Stimulated activated CD8-positive, alpha-beta memory T cell treated with anti-CD3 and anti-CD28 coated beads, Interleukin-4, amount 100 ng/mL, for 1 hour (primary cell): ENCODE data around the gene INF2.

ENCODE experiments used
- DNase-seq, 2 donors: peaks; one replicate each; pipeline ENCODE4 v3.0.0-alpha.2; 2020; ENCODE audit warnings: low read depth in 2 of 2, low spot score in 1 of 2

Gene INF2

DNA sequence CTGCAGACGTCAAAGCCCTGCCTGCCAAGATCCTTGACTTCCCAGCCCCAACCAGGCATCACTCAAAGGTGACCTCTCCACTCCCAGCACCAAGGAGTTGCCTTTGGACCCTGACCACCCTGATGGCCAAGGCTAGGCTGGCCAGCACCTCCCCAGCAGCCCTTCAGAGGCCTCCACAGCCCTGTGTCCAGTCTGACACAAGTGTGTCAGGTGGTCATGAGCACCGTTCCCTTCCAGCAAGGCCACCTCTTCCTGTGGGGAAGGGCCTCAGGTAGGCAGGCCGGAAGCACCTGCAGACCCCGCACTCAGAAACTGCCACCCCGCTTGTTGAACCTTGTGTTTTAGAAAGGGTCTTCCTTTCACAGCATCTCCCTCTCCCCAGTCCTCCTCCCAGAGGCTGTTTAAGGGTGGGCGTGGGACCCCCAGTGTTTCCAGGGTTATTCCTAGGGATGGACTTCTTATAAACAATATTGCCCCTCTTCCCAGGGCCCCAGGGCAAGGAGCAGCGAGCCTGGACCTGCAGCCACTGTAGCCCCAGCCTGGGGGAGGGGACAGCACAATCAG is 13.2 kb upstream of the INF2 start:
- no peak for DNase-seq

DNA sequence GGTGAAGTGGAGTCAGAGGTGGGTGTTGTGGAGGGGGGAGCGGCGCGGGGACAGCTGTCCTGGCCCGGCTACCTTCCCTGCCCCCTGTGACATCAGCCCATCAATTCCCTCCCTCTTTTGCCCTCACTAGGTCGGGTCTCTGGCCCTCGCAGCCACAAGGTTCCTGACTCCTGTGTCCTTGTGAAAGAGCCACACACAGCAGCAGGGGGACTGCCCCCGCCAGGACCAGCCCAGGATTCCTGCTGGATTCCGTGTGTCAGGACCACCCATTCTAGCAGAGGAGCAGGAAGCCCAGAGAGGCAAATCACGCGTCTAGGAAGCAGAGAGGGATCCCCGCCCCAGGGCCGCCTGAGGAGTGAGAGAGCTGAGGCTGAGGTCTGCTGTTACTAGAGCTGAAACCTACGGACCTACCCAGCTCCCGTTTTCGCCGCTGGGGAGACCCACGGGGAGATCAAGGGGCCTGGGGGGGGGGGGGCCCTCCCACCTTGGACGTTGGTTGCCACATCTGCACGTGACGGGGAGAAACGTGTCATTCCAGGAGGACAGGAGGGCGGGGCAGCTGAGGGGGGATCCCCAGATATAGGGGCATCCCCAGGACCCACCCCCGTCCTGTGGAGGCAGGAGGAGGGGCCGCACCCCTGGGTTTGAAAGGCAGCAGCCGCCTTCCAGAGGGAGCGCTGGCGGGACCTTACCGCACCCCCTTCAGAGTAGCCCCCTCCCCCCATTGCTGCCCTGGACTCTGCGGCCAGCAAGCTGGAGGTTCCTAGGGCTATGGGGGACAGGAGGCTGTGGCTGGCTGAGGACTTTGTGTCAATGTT is 12.5 kb upstream of the INF2 start:
- DNase-seq = no peak

DNA sequence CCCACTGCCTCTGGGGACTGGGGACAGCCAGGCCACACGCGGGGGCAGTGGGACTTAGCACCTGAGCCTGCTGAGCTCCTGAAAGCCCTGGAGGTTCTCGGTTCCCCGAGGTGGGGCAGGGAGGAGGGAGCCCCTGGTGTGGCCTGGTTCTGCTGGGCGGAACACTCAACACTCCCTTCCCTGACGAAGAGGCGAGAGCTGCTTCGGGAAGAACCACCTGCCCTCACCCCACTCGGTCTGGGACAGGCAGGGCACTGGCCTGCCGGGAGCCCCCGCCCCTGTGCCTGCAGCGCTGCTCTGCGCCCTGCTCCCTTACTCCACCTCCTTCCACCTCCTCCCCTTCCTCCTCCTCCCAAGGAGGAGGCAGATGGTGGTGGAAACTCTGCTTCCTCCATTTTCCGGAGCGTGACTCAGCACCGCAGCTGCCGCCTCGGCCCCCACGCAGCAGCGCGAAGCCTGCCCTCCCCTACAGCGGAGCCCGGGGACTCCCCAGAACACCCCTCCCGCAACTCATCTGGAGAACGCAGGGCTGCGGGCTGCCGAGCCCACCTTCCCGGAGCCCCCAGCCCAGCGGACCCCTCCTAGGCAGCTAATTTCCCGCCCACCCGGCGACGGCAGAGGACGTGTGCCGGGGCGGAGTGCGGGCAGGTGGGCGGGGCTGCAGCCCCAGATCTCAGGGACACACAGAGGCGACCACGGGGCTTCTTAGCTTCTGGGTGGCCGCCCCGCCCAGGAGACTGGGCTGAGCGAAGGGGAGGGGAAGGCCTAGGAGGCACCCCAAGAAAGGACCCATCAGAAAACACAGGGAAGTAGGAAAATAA is 11.7 kb upstream of the INF2 start:
- peak; percentile 32 to 45 for DNase-seq

DNA sequence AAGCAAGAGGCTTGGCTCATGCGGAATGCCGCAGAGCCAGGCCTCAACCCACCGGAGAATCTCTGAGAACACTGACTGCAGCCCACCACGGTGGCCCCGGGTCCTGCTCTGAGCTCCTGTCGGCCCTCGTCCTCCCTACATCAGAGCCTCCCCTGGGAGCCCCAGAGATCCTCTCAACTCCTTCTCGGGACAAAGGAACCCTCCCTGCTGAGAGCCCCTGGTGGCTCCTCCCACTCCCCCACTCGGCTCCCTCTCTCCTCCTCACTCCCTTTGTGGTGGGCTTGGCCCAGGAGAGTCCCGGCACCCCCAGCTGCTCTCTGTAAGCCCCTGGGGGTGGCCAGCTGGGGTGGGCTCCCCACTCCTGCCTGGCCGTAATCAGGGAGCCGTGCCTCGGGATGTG is 11.1 kb upstream of the INF2 start:
- DNase-seq = no peak

DNA sequence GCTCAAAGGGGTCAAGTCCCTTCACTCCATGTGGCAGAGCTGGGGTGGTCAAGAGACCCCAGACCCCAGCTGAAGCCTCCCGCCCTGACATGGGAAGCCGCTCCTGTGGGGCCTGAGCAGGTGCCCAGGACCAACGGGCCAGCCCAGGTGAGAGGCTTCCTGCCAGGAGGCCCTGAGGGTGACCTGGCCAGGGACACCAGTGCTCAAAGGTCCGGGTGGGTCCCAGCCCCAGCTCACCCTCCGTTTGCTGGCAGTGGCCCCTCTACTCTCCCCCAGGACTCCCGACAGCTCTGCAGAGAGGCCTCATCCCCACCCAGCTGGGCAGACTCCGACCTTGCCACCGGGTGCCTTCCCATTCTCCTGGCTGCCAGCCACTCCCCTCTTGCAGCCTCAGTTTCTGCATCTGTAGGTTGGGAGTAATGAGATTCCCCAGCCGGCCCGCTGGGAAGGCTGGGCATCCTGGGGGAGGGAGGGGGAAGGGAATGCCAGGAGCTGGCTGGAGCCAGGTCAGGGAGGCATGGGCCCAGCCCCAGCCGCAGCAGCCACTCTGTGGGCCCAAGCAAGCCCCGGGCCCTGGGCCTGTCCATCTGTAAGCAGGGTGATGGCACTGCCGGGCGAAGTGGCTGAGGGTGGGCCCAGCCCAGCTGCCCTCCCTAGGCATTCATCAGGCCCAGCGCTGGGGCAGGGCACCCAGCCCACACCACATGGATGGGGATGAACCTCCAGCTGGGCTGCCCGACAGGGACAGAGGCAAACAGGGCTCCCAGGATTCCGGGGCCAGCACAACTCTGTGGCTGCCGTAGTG is 10.3 kb upstream of the INF2 start:
- DNase-seq = no peak

DNA sequence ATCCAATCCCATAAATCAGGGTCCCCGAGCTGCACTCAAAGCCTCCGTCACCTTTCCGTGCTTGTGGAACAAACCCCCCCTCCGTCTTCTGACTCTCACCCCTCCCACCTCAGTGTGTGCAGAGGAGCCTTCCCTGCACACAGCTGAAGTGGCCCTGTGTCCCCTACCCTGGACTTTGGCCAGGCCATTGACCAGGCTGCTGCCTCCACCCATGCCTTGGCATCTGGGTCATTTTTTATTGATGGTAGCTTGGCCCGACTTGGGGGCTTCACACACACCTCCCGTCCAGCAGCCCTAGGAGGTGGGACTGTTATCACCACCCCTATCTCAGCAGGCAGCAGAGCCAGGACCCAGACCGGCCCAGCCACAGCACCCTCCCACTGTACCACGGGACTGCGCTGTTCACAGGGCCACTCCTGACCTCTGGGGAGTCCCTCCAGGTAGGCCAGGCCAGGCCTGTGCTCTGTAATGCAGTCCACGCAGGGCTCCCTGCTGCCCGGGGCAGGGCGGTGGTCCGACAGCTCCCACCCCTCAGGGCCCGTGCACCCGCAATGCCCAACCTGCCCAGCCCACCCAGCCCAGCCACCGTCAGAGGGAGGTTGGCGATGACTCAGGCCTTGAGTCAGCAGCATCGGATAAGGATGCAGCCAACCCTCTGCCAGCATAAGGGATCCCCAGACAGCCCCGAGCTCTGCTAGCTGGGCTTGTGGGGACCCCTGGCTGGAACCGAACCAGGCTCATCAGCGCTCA is 9.2 kb upstream of the INF2 start:
- no peak for DNase-seq

DNA sequence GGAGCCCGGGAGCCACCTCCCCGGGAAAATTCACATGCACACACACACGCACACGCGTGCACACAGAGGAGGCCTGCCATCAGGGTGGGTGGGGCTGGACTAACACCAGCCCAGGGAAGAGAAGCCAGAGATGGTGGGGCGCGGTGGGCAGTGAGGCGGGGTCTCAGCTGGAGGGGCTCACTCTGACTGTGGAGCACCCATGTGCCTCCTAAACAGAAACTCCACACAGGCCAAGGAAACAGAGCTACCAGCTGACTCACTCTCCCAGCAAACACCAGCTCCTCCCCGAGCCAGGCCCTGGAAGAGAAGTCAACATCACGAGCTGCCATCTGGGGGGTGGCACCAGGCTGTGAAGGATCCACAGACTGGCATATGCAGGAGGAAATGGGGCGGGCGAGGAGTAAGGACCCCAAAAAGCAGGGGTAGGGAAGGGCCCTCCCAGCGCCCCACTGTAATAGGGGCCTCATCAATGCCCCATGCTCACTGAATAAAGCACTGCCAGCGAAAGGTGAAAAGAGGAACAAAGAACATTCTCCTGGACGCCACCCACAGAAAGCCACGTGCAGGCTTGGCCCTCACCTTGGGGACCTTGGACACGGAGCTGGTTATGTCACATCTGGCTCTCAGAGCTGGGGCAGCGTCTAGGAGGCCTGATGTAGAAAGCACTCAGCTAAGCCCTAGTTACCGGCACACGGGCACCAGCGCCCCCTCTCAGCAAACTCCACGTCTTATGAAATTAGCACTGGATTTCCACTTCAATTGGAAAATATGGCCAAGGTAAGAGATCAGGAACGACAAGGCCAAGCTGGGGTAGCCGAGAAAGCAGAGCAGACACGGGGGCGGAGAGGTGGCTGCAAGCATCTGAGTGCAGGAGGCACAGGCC is 8.4 kb upstream of the INF2 start:
- no peak for DNase-seq

DNA sequence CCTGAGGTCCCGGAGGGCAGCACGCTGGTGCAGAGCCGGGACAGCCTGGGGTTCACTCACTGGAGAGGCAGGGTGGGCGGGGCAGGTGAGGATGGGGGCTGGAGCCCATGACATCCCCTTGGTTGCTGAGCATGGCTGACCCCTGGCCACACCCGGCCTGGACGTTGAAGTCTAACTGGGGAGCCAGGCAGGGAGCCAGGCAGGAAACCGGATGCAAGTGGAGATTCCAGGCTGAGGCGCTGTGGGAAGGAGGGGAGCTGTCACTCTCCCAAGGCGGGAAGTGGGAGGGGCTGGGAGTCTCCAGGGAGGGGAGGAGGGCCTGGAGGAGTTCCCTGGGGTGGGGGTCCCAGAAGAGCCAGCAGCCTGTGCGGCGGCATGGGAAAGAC is 7.7 kb upstream of the INF2 start:
- no peak for DNase-seq

DNA sequence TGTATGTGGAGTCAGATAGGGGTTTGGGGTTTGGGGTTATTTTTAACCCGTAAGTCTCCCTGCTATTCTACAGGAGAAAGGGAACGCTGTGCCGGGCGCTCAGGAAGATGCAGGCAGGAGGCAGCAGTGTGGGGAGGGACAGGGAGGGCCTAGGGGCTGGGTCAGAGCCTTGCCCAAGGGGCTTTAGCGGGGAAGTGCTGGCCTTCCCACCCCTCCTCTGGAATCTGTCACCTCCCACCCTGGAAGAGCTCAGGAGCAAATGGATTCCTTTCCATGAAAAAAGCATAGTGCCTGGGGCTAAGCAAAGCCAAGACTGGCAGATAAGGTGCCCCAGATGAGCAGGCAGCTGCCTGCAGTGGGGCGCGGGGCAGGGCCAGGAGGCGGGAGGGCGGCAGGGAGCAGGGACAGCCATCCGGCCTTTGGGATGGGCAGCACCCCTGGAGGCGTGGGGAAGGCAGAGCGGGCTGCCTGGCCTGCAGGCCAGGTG is 7.3 kb upstream of the INF2 start:
- DNase-seq = no peak

DNA sequence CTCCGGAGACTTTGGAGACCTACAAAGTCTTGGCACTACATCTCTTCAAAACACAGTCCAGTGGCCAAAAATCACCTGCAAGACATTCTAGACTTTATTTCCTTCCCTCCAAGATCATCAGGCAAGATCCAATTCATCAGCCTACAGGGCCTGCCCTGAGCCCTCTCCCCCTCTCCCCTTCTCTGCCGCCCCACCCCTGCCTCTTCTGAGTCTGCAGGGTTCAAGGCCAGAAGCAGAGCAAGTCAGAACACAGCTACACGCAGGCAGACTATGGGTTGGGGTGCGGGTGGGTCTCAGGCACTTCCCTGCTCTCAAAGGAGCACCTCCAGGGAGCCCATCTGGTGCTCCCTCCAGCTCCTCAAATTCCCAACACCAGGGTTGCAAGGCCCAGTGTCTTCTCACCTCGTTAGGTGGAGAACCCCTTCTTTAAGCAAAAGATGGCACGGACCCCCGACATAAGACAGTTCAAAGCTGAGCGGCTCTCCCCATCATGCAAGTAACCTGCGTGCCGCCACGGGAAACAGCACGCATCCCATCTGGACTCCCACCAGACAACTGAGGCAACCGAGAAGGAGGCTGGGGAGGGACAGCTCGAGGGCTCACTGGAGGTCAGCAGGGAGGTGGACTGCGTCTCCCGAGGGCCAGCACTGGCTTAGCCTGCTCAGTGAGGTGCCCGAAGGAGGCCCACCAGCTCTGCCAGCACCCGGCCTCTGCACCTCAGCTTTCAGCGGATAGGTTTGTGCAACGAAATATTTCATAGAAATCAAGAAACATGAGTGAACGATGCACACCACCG is 5.6 kb upstream of the INF2 start:
- no peak for DNase-seq

DNA sequence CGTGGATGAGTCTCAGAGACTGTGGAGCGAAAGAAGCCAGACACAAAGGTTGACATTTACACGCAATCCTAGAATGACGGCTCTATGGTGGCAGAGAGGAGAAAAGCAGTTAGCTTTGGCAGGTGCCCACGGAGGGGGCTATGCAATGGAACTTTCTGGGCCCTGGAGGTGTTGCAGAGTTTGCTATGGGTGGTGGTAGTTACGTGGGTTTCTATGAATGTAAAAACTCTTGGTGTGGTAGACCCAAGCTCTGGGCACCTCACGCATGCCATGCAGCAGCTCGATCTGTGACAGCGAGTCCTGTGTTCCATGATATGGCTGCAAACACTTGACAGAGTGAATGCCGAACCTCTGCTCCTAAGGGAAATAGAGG is 5.0 kb upstream of the INF2 start:
- DNase-seq = no peak

DNA sequence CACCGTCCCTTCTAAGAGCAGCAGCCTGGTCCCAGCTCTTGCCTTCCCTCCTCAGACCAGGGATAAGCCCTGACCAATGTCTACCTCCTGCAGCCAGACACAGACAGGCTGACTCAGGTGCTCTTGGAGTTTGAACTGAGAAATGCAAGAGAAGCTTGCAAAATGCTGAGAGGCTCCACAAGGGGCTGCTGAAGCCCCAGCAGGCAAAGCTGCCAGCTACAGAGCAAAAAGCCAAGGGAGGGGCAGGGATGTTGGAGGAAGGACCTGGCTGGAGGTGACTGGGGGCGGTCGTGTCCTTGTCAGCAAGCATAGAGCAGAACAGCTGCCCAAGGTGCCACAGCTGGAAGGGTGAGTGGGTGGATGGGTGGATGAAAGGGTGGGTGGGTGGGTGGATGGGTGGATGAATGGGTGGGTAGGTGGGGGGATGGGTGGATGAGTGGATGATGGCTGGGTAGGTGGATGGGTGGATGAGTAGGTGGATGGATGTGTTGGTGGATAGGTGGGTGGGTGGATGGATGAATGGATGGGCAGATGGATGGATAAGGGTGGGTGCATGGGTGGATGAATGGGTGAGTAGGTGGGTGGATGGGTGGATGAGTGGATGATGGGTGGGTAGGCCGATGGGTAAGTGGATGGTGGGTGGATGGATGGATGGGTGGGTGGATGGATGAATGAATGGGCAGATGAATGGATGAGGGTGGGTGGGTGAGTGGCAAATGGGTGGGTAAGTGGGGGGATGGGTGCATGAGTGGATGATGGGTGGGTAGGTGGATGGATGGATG is 4.0 kb upstream of the INF2 start:
- DNase-seq = no peak

DNA sequence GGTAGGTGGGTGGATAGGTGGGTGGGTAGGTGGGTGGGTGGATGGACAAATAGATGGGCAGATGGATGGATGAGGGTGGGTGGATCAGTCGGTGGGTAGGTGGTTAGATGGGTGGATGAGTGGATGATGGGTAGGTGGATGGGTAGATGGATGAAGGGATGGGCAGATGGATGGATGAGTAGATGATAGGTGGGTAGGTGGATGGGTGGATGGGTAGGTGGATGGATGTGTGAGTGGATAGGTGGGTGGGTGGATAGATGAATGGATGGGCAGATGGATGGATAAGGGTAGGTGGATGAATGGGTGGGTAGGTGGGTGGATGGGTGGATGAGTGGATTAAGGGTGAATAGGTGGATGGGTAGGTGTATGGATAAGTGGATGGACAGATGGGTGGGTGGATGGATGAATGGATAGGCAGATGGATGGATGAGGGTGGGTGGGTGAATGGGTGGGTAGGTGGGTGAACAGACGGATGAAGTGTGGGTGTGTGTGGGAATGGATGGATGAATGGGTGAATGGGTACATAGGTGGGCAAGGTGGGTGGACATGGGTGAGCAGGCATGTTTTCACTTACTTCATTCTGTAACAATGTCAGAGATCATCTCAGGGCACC is 3.3 kb upstream of the INF2 start:
- DNase-seq = no peak

DNA sequence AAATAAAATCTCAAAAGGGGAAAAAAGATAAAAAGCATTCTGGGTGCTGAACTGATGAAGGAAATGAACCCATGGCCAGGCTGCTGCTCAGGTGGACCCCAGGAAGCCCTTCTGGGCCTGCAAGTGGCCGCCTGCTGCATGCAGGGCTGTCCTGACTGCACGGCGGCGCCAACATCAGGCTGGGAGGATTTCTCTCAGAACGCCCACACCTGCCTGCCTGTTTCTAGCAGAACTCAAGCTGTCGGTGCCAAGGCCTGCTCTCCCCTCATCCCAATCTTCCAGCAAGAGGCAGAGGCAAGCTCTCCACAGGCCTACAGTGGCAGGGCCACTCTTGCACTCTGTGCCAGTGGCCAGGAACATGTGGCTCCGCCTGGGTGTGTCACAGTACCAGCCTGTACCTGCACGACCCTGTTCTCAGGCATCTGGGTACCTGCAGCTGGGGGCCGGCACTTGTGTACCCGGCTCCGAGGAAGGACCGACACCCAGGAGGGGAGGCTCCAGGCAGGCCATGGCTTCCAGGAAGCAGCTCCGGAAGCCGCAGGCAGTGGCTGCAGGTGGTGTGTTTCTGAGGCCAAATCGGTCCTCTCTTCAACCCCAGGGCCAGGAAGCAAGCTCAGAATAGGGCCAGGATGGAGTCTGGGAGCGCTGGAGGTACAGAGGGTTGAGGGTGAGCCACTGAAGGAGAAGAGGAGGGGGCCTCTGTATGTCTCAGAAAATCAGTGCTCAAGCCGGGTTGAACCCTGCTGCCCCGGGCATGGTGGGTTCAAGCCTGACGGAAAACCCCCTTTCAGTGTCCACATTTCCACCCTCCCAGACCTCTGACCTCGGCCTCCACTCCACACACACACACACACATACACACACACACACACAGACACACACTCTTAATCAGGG is 2.5 kb upstream of the INF2 start:
- DNase-seq = no peak

DNA sequence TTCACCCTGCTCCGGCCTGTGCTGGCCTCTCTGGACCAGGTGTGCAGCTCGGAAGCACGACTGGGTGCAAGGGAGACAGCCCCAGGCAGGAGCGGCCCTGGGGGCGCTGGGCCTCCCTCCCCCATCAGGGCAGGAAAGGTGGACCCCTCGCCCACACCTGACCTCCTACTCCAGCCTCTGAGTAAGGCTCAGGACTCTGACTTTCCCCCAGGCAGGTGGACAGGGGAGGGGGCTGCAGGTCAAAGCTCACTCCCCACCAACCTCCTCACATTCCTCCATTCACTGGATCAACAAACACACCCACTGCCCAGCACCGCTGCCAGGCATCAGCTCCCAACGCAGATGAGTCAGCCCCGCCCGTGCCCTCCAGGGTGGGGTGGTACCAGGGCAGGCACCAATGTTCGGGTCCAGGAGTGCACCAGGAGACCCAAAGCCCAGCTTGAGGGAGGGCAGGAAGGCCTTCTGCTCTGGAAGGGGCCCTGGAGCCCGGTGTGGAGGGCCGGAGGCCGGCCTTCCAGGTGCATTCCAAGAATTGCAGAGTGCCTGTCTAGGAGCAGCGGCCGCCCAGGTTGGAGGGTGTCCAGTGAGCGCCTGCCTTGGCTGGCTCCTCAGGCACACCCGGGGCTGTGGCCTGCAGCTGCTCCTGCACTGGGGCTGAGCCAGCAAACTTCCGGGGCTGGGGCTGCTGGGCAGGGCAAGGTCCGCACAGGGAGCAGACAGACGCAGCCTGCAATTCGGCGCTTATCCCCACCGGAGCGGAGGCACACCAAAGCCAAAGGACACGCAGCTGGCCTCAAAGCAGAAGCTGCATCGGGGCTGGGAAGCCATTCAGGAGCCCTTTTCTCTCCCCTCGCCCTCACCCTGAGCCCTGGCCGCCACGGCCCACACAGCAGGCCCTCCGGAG is 1.6 kb upstream of the INF2 start:
- no peak for DNase-seq
